Measurements from ENCODE around the gene CPT1B.

- TF ChIP-seq, protein P1, sequence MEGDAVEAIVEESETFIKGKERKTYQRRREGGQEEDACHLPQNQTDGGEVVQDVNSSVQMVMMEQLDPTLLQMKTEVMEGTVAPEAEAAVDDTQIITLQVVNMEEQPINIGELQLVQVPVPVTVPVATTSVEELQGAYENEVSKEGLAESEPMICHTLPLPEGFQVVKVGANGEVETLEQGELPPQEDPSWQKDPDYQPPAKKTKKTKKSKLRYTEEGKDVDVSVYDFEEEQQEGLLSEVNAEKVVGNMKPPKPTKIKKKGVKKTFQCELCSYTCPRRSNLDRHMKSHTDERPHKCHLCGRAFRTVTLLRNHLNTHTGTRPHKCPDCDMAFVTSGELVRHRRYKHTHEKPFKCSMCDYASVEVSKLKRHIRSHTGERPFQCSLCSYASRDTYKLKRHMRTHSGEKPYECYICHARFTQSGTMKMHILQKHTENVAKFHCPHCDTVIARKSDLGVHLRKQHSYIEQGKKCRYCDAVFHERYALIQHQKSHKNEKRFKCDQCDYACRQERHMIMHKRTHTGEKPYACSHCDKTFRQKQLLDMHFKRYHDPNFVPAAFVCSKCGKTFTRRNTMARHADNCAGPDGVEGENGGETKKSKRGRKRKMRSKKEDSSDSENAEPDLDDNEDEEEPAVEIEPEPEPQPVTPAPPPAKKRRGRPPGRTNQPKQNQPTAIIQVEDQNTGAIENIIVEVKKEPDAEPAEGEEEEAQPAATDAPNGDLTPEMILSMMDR (conservative IDR thresholded peaks at IDR 0.05; ENCODE audit: low read depth, low read length): no peak
- TF ChIP-seq BHLHE40 (IDR thresholded peaks at IDR 0.05; ENCODE audit: low read depth, low read length): no peak
- no peak for TF ChIP-seq POLR2A (IDR thresholded peaks at IDR 0.05; ENCODE audit: low read depth, low read length)
- no peak for TF ChIP-seq CEBPB (IDR thresholded peaks at IDR 0.05; ENCODE audit: low read depth, low read length)
- TF ChIP-seq RCOR1 (IDR thresholded peaks at IDR 0.05; ENCODE audit: insufficient replicate concordance, low read length): no peak
Measured at GRCh38 chr22:50524676-50525103, 53.5 kb downstream of the CPT1B start.

Measured in IMR-90 (cell line).